Measurements from ENCODE around the gene PLD4.

DNA sequence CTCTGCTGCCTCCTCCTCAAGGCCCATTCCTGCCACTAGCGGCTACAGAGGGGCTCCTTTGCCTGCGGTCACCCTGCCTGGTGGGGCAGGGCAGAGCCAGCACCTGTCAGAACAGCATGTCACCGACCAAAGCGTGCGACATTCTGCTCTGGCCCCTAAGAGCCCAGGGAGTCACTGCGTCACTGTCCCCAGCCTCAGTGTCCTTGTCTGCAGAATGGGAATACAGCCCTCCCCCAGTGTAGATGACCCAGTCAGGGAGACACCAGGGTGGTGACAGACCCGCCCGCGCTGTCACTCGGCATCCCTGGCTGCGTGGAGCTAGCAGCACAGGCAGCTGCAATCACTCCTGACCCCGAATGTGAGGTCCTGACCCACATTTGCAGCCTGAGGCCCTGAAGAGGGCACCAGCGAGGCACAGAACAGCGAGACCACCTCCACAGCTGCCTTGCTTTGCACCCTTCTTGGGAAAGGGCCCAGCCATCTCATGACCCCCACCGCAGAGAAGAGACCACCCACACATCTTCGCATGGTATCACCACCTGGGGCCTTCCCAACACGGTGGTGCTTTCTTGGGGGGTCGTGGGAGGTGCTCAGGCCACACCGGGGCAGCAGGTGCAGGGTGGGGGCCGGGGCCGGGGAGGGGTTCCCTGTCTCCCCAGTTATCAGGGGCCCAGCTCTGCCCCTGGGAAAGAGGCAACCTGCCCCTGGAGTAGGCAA, 51.0 kb downstream of the PLD4 start:
- TF ChIP-seq, protein P1, sequence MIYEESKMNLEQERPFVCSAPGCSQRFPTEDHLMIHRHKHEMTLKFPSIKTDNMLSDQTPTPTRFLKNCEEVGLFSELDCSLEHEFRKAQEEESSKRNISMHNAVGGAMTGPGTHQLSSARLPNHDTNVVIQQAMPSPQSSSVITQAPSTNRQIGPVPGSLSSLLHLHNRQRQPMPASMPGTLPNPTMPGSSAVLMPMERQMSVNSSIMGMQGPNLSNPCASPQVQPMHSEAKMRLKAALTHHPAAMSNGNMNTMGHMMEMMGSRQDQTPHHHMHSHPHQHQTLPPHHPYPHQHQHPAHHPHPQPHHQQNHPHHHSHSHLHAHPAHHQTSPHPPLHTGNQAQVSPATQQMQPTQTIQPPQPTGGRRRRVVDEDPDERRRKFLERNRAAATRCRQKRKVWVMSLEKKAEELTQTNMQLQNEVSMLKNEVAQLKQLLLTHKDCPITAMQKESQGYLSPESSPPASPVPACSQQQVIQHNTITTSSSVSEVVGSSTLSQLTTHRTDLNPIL (CRISPR knock-in tag; IDR thresholded peaks at IDR 0.05; ENCODE audit: low read depth): no peak
- no peak for TF ChIP-seq RARB (CRISPR knock-in tag; IDR thresholded peaks at IDR 0.05)
- TF ChIP-seq GLIS3 (CRISPR knock-in tag; IDR thresholded peaks at IDR 0.05): no peak
- no peak for TF ChIP-seq ZC3H10 (CRISPR knock-in tag; IDR thresholded peaks at IDR 0.05)
